ENCODE results near the gene PAIP2.

PAIP2 gene

DNA sequence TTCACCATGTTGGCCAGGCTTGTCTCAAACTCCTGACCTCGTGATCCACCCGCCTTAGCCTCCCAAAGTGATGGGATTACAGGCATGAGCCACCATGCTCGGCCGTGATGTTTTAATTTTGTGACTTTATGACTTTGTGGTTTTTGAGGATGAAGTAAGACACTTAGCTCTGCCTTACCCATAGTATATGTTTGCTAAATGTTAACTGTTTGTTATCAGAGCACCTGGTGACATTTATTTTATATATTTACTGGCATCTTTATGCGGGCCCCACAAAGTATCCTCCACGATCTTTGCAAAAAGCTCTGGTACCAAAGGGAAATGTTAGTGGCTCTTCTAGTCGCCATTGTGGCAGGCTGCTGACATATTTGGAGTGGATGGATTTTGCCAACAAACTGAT lies 34.7 kb downstream of the PAIP2 start:
- no peak for DNase-seq (ENCODE audit: low spot score)
- TF ChIP-seq CTCF (IDR thresholded peaks at IDR 0.05; ENCODE audit: extremely low read depth, insufficient read depth, missing control alignments): no peak
- in situ Hi-C loops (cut with MboI; ENCODE audit: low pct_unique_long_range_greater_than_20kb, low sequenced_read_pairs, unreplicated experiment): no loop called here

GRCh38 chr5:139377226-139377625 lies 35.6 kb downstream of the PAIP2 start:
- no peak for TF ChIP-seq CTCF (IDR thresholded peaks at IDR 0.05; ENCODE audit: extremely low read depth, insufficient read depth, missing control alignments)
- in situ Hi-C loops (cut with MboI; ENCODE audit: low pct_unique_long_range_greater_than_20kb, low sequenced_read_pairs, unreplicated experiment): no loop called here

GRCh38 chr5:139378101-139378825 lies 36.6 kb downstream of the PAIP2 start:
- no peak for DNase-seq (ENCODE audit: low spot score)
- TF ChIP-seq CTCF (IDR thresholded peaks at IDR 0.05; ENCODE audit: extremely low read depth, insufficient read depth, missing control alignments): no peak
- in situ Hi-C loops (cut with MboI; ENCODE audit: low pct_unique_long_range_greater_than_20kb, low sequenced_read_pairs, unreplicated experiment): no loop called here

More at GRCh38 chr5:139377226-139377625, 35.6 kb downstream of the PAIP2 start:
- no peak for DNase-seq (ENCODE audit: low spot score)

- no peak for DNase-seq (ENCODE audit: low spot score)
- TF ChIP-seq CTCF (IDR thresholded peaks at IDR 0.05; ENCODE audit: extremely low read depth, insufficient read depth, missing control alignments): no peak
- in situ Hi-C loops (cut with MboI; ENCODE audit: low pct_unique_long_range_greater_than_20kb, low sequenced_read_pairs, unreplicated experiment): no loop called here
Observed at GRCh38 chr5:139378941-139379361, 37.3 kb downstream of the PAIP2 start.

- no peak for TF ChIP-seq CTCF (IDR thresholded peaks at IDR 0.05; ENCODE audit: extremely low read depth, insufficient read depth, missing control alignments)
- DNase-seq (ENCODE audit: low spot score): no peak
- in situ Hi-C loops (cut with MboI; ENCODE audit: low pct_unique_long_range_greater_than_20kb, low sequenced_read_pairs, unreplicated experiment): no loop called here
Observed at GRCh38 chr5:139379626-139380449, 38.2 kb downstream of the PAIP2 start.

DNA sequence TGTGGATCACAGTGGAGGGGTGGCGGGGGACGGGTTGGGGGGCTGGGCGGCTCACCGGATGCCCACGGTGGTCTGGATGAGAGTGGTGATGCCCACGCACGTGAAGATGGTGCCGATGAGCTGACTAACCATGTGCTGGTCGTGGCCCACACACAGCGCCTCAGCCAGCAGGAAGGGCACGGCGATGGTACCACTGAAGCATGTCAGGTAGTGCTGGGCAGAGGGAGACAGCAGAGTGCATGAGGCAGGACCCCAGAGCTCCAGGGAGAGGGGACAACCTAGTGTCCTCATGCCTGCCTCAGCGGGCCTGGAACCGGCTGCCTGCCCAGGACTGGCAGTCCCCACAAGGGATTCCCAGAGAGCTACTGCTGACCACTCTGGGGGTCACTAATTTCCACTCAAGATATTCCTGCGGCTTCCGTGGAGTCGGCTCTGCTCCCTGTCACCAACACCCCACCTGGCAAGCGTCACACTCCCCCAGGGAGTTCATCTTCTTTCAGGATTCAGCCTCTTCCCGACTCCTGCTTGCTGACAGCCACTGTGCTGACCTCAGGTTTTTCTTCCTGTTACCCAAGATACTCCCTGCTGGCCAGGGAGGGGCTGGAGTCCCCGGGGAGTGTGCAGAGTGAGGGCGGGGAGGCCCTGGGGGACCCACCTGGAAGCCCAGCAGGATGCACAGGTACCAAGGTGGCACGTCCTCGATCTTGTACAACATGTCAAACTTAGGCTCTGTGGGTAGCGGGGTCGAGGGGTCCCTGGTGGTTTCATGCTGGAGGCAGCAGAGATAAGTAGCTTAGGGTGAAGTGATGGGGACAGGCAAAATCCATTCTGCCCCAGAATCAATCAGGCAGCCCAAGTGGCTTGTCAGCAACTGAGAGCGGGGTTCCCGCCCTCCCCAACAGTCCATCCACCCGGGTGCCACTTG lies 40.4 kb downstream of the PAIP2 start:
- DNase-seq (ENCODE audit: low spot score): no peak
- in situ Hi-C loops (cut with MboI; ENCODE audit: low pct_unique_long_range_greater_than_20kb, low sequenced_read_pairs, unreplicated experiment): no loop called here
- TF ChIP-seq CTCF (IDR thresholded peaks at IDR 0.05; ENCODE audit: extremely low read depth, insufficient read depth, missing control alignments): no peak
